SK-N-SH treated with all-trans-retinoic acid at 6 μM for 48 hours (cell line): ENCODE measurements around the gene METTL3.

Source experiments
- ATAC-seq: fragments of 200-7000 bp; cut with Tn5 transposase; 3 replicates; pipeline ENCODE4 v1.9.1; 2020; ENCODE audit warnings: mild to moderate bottlenecking, moderate library complexity
- ARNTL ChIP-seq: fragments of 450-650 bp; formaldehyde crosslinking; IDR thresholded peaks from 2 replicates; pipeline ENCODE4 v1.5.0; 2020; ENCODE audit warnings: low read depth, mild to moderate bottlenecking, moderate library complexity, borderline replicate concordance
- BACH2 ChIP-seq: fragments of 250-450 bp; sonication (Bioruptor Pico); IDR thresholded peaks from 2 replicates; pipeline ENCODE4 v1.9.0; 2021; ENCODE audit warnings: mild to moderate bottlenecking, borderline replicate concordance
- CSDC2 ChIP-seq: fragments of 250-450 bp; sonication (Bioruptor Pico); IDR thresholded peaks from 2 replicates; pipeline ENCODE4 v1.5.0; 2020; ENCODE audit warnings: mild to moderate bottlenecking, moderate library complexity
- ESRRG ChIP-seq: fragments of 250-450 bp; sonication (Bioruptor Pico); IDR thresholded peaks from 2 replicates; pipeline ENCODE4 v1.6.1; 2021; ENCODE audit warnings: mild to moderate bottlenecking
- GLIS3 ChIP-seq: fragments of 250-450 bp; sonication (Bioruptor Pico); IDR thresholded peaks from 2 replicates; pipeline ENCODE4 v1.5.0; 2020; ENCODE audit warnings: mild to moderate bottlenecking, moderate library complexity
- ISL1 ChIP-seq: fragments of 250-450 bp; sonication (Bioruptor Pico); IDR thresholded peaks from 2 replicates; pipeline ENCODE4 v2.1.2; 2022; ENCODE audit warnings: mild to moderate bottlenecking, moderate library complexity
- OSR1 ChIP-seq: fragments of 250-450 bp; sonication (Bioruptor Pico); IDR thresholded peaks from 2 replicates; pipeline ENCODE4 v1.8.0; 2022; ENCODE audit warnings: moderate library complexity, mild to moderate bottlenecking, inconsistent platforms
- PPARA ChIP-seq: fragments of 250-450 bp; sonication (Bioruptor Pico); IDR thresholded peaks from 2 replicates; pipeline ENCODE4 v1.5.0; 2020; ENCODE audit warnings: mild to moderate bottlenecking, borderline replicate concordance
- RARB ChIP-seq: fragments of 250-450 bp; sonication (Bioruptor Pico); IDR thresholded peaks from 2 replicates; pipeline ENCODE4 v1.8.0; 2021; ENCODE audit warnings: mild to moderate bottlenecking, moderate library complexity
- SNAI2 ChIP-seq: fragments of 250-450 bp; sonication (Bioruptor Pico); IDR thresholded peaks from 2 replicates; pipeline ENCODE4 v1.5.0; 2020; ENCODE audit warnings: mild to moderate bottlenecking, moderate library complexity
- TCF4 ChIP-seq: fragments of 250-450 bp; sonication (Bioruptor Pico); IDR thresholded peaks from 2 replicates; pipeline ENCODE4 v1.8.0; 2021; ENCODE audit warnings: mild to moderate bottlenecking, moderate library complexity, borderline replicate concordance
- TOX ChIP-seq: fragments of 250-450 bp; sonication (Bioruptor Pico); IDR thresholded peaks from 2 replicates; pipeline ENCODE4 v1.8.0; 2021; ENCODE audit warnings: mild to moderate bottlenecking, moderate library complexity, borderline replicate concordance
- ZC3H10 ChIP-seq: fragments of 250-450 bp; sonication (Bioruptor Pico); IDR thresholded peaks from 2 replicates; pipeline ENCODE4 v1.5.1; 2021; ENCODE audit warnings: mild to moderate bottlenecking, moderate library complexity
- ZFP3 ChIP-seq: fragments of 250-450 bp; sonication (Bioruptor Pico); IDR thresholded peaks from 2 replicates; pipeline ENCODE4 v1.5.0; 2020; ENCODE audit warnings: mild to moderate bottlenecking, moderate library complexity
- ZFP30 ChIP-seq: fragments of 450-650 bp; formaldehyde crosslinking; IDR thresholded peaks from 2 replicates; pipeline ENCODE4 v1.5.0; 2022; ENCODE audit warnings: mild to moderate bottlenecking, moderate library complexity
- ZNF565 ChIP-seq: fragments of 450-650 bp; formaldehyde crosslinking; conservative IDR thresholded peaks from 2 replicates; pipeline ENCODE4 v1.5.0; 2020; ENCODE audit warnings: low read depth, mild to moderate bottlenecking, moderate library complexity
- ZNF70 ChIP-seq: fragments of 450-650 bp; formaldehyde crosslinking; IDR thresholded peaks from 2 replicates; pipeline ENCODE4 v1.5.0; 2020; ENCODE audit warnings: mild to moderate bottlenecking, moderate library complexity
- ZNF8 ChIP-seq: fragments of 450-650 bp; formaldehyde crosslinking; IDR thresholded peaks from 2 replicates; pipeline ENCODE4 v1.5.0; 2020; ENCODE audit warnings: mild to moderate bottlenecking, moderate library complexity
- TF ChIP-seq, protein P1 (sequence below): fragments of 250-450 bp; sonication (Bioruptor Pico); IDR thresholded peaks from 2 replicates; pipeline ENCODE4 v1.5.0; 2020; ENCODE audit warnings: mild to moderate bottlenecking, moderate library complexity
- TF ChIP-seq, protein P2 (sequence below): fragments of 250-450 bp; sonication (Bioruptor Pico); IDR thresholded peaks from 2 replicates; pipeline ENCODE4 v1.5.1; 2021; ENCODE audit warnings: mild to moderate bottlenecking, moderate library complexity
- TF ChIP-seq, protein P3 (sequence below): fragments of 250-450 bp; sonication (Bioruptor Pico); IDR thresholded peaks from 2 replicates; pipeline ENCODE4 v1.8.0; 2021; ENCODE audit warnings: low read depth, mild to moderate bottlenecking, moderate library complexity, borderline replicate concordance
- TF ChIP-seq, protein P4 (sequence below): fragments of 250-450 bp; sonication (Bioruptor Pico); IDR thresholded peaks from 2 replicates; pipeline ENCODE4 v1.5.1; 2020; ENCODE audit warnings: low read depth, mild to moderate bottlenecking, moderate library complexity
- TF ChIP-seq, protein P5 (sequence below): fragments of 250-450 bp; sonication (Bioruptor Pico); IDR thresholded peaks from 2 replicates; pipeline ENCODE4 v1.8.0; 2020; ENCODE audit warnings: mild to moderate bottlenecking, moderate library complexity, borderline replicate concordance

The METTL3 gene

DNA sequence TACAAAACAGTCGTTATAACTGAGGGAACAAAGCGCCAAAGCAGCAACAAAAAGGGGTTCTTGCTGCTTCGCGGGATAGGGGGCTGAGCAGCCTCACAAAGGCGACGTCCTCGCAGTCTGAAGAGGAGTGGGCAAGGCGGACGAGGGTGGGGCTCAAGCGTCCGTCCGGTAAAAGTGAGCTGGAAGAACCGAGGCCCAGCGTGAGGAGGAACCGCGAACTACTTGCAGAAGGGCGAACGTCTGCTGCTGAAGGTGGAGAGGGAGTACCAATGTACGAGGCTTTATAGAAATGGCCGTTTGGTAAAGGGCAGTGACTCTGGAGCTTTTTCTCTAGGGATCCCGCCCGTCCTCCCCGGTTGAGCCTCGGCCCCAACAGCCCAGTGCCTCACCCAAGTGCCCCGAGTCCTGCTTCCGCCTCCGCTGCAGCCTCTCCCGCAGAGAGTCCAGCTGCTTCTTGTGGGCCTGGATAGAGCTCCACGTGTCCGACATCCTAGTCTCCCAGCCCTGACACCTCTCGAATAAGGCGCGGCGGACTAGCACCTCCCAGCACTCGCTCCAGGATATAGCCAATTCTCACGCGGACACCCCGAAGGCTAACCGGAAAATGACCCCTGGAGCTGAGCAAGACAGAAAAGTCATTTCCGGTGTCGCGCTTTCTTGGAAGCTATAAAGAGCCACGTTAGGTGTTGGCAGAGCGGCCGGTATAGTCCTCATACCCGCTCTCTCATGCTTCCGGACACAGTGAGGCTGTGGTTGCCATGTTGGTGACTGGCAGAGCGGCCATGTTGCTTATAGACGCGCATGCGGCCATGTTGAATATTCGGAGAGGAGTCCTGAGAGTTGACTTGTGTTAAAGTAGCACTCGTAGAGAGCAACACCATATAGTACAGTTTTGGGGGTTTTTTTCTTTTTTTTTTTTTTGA, at the start of gene METTL3:
Gene METTL3, minus strand, starts transcription at position 606 of the 923 bp plus-strand sequence. Its CDS starts 117 bp downstream, at position 489.
- TF ChIP-seq ZC3H10 (CRISPR knock-in tag) (no peak), PPARA (CRISPR knock-in tag) (no peak), TOX (CRISPR knock-in tag) (0 out of 2 replicates have a peak, but pooled peaks have one; percentile 18), ZNF565 (CRISPR knock-in tag) (0 out of 2 replicates have a peak, but pooled peaks have one; percentile 46), OSR1 (CRISPR knock-in tag) (no peak), SNAI2 (CRISPR knock-in tag) (peak; percentile 84; the same call in 1 of the 2 replicates), ESRRG (CRISPR knock-in tag) (no peak), ZNF70 (CRISPR knock-in tag) (peak; percentile 46), RARB (no peak), ZFP3 (0 out of 2 replicates have a peak, but pooled peaks have one; percentile 48), GLIS3 (CRISPR knock-in tag) (no peak), BACH2 (CRISPR knock-in tag) (no peak), ZNF8 (CRISPR knock-in tag) (no peak), ARNTL (CRISPR knock-in tag) (no peak), ISL1 (CRISPR knock-in tag) (peak; percentile 49), CSDC2 (0 out of 2 replicates have a peak, but pooled peaks have one; percentile 82), TCF4 (CRISPR knock-in tag) (no peak), ZFP30 (CRISPR knock-in tag) (no peak)
- TF ChIP-seq, protein P1, sequence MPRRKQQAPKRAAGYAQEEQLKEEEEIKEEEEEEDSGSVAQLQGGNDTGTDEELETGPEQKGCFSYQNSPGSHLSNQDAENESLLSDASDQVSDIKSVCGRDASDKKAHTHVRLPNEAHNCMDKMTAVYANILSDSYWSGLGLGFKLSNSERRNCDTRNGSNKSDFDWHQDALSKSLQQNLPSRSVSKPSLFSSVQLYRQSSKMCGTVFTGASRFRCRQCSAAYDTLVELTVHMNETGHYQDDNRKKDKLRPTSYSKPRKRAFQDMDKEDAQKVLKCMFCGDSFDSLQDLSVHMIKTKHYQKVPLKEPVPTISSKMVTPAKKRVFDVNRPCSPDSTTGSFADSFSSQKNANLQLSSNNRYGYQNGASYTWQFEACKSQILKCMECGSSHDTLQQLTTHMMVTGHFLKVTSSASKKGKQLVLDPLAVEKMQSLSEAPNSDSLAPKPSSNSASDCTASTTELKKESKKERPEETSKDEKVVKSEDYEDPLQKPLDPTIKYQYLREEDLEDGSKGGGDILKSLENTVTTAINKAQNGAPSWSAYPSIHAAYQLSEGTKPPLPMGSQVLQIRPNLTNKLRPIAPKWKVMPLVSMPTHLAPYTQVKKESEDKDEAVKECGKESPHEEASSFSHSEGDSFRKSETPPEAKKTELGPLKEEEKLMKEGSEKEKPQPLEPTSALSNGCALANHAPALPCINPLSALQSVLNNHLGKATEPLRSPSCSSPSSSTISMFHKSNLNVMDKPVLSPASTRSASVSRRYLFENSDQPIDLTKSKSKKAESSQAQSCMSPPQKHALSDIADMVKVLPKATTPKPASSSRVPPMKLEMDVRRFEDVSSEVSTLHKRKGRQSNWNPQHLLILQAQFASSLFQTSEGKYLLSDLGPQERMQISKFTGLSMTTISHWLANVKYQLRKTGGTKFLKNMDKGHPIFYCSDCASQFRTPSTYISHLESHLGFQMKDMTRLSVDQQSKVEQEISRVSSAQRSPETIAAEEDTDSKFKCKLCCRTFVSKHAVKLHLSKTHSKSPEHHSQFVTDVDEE (CRISPR knock-in tag) = peak; percentile 97
- TF ChIP-seq, protein P2, sequence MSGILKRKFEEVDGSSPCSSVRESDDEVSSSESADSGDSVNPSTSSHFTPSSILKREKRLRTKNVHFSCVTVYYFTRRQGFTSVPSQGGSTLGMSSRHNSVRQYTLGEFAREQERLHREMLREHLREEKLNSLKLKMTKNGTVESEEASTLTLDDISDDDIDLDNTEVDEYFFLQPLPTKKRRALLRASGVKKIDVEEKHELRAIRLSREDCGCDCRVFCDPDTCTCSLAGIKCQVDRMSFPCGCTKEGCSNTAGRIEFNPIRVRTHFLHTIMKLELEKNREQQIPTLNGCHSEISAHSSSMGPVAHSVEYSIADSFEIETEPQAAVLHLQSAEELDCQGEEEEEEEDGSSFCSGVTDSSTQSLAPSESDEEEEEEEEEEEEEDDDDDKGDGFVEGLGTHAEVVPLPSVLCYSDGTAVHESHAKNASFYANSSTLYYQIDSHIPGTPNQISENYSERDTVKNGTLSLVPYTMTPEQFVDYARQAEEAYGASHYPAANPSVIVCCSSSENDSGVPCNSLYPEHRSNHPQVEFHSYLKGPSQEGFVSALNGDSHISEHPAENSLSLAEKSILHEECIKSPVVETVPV (CRISPR knock-in tag) = no peak
- TF ChIP-seq, protein P3, sequence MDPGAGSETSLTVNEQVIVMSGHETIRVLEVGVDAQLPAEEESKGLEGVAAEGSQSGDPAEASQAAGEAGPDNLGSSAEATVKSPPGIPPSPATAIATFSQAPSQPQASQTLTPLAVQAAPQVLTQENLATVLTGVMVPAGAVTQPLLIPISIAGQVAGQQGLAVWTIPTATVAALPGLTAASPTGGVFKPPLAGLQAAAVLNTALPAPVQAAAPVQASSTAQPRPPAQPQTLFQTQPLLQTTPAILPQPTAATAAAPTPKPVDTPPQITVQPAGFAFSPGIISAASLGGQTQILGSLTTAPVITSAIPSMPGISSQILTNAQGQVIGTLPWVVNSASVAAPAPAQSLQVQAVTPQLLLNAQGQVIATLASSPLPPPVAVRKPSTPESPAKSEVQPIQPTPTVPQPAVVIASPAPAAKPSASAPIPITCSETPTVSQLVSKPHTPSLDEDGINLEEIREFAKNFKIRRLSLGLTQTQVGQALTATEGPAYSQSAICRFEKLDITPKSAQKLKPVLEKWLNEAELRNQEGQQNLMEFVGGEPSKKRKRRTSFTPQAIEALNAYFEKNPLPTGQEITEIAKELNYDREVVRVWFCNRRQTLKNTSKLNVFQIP (CRISPR knock-in tag) = no peak
- TF ChIP-seq, protein P4, sequence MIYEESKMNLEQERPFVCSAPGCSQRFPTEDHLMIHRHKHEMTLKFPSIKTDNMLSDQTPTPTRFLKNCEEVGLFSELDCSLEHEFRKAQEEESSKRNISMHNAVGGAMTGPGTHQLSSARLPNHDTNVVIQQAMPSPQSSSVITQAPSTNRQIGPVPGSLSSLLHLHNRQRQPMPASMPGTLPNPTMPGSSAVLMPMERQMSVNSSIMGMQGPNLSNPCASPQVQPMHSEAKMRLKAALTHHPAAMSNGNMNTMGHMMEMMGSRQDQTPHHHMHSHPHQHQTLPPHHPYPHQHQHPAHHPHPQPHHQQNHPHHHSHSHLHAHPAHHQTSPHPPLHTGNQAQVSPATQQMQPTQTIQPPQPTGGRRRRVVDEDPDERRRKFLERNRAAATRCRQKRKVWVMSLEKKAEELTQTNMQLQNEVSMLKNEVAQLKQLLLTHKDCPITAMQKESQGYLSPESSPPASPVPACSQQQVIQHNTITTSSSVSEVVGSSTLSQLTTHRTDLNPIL (CRISPR knock-in tag) = no peak
- TF ChIP-seq, protein P5, sequence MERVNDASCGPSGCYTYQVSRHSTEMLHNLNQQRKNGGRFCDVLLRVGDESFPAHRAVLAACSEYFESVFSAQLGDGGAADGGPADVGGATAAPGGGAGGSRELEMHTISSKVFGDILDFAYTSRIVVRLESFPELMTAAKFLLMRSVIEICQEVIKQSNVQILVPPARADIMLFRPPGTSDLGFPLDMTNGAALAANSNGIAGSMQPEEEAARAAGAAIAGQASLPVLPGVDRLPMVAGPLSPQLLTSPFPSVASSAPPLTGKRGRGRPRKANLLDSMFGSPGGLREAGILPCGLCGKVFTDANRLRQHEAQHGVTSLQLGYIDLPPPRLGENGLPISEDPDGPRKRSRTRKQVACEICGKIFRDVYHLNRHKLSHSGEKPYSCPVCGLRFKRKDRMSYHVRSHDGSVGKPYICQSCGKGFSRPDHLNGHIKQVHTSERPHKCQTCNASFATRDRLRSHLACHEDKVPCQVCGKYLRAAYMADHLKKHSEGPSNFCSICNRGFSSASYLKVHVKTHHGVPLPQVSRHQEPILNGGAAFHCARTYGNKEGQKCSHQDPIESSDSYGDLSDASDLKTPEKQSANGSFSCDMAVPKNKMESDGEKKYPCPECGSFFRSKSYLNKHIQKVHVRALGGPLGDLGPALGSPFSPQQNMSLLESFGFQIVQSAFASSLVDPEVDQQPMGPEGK (CRISPR knock-in tag) = no peak
- ATAC-seq = peak; percentile 99
